ENCODE results near the gene ARSK. TPM values are rescaled to one million over a fixed set of nuclear protein-coding genes. Genes with fewer than 3 reads are reported as not detected.

The ARSK gene
- total and polyA plus RNA-seq, 2 of the 13 experiments (the other 11 are each of a cell fraction or from before 2014, with no cell fraction given) = 7.9 TPM

DNA sequence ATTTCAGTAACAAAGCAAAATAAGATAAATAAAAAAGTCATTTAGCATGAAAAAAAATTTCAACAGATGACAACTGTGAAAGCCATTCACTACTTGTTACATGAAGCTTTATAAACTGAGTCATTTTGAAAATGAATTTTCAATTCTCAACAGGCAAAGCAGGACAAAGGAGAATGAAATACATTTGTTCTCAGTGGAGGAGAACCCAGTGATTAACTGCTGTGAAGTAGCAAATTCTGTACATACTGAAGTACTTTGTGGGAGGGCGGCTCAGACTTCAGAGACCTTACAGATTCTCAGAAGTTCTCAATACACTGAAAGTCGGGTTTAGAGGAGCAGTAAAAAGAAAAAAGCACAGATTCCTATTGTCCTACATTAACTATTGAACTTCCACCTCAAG is 21.8 kb upstream of the ARSK start:
- Histone ChIP-seq H3K4me3 (replicated peaks in 1 of 3; ENCODE audit: insufficient read depth in 1 of 3, low read depth in 2 of 3, low read length in 3 of 3) (no peak overlapping the region), H3K36me3 (replicated peaks in 1 of 2; ENCODE audit: control insufficient read depth in 1 of 2, insufficient read depth in 2 of 2, low read length in 2 of 2) (peaks cover 10 to 39% of the 10 kb centered on the region in 2 experiments), H2AFZ (ENCODE audit: low read length) (no peak overlapping the region), H4K20me1 (ENCODE audit: insufficient read depth, low read length) (no peaks in the 10 kb centered on the region), H3K9me3 (ENCODE audit: low read length) (no peaks in the 10 kb centered on the region), H3K27ac (ENCODE audit: extremely low read length, insufficient read depth, low read length) (no peak overlapping the region), H3K79me2 (ENCODE audit: insufficient read depth, low read length) (no peaks in the 10 kb centered on the region), H3K9ac (ENCODE audit: insufficient read depth, low read depth, low read length) (no peak overlapping the region), H3K4me1 (ENCODE audit: insufficient read depth, low read length) (no peaks in the 10 kb centered on the region), H3K4me2 (ENCODE audit: low read depth, low read length) (no peak overlapping the region), H3K27me3 (ENCODE audit: control insufficient read depth in 1 of 2, insufficient read depth in 2 of 2, low read length in 2 of 2) (no peaks in the 10 kb centered on the region)
- ATAC-seq (no peak), DNase-seq (ENCODE audit: low spot score) (no peak), FAIRE-seq (no peak)
- intact Hi-C loops (cut with micrococcal nuclease; ENCODE audit: unreplicated experiment) = no loop called here
- CTCF ChIA-PET (ENCODE audit: low intra/inter-chr PET ratio, low total read pairs) = no interaction called here
- POLR2A ChIA-PET = interaction anchor here (1.0 kb wide), 1 partner anchor 22 kb away, joined by 3 read pairs; the partner anchor contains the start of genes ARSK and SKIC3
- in situ Hi-C loops (cut with HindIII; ENCODE audit: extremely low pct_ligation_motif_present, low pct_unique_long_range_greater_than_20kb) = no loop called here
- BruUV-seq (replicated peaks) = no TSS peak
- WGBS (ENCODE audit: low lambda C conversion rate) = 94% methylated on average over 2 of the region's 2 CpGs
- TF ChIP-seq ZBTB7B (CRISPR knock-in tag; IDR thresholded peaks at IDR 0.05) (no peak), FOSL2 (CRISPR knock-in tag; IDR thresholded peaks at IDR 0.05) (no peak), SETDB1 (CRISPR knock-in tag; IDR thresholded peaks at IDR 0.05; ENCODE audit: borderline replicate concordance) (no peak), AKAP8 (CRISPR knock-in tag; IDR thresholded peaks at IDR 0.05) (no peak), ZNF333 (CRISPR knock-in tag; IDR thresholded peaks at IDR 0.05; ENCODE audit: borderline replicate concordance) (no peak), ATAD3A (CRISPR knock-in tag; IDR thresholded peaks at IDR 0.05) (no peak), ZNF75D (CRISPR knock-in tag; IDR thresholded peaks at IDR 0.05; ENCODE audit: borderline replicate concordance) (no peak), SUZ12 (IDR thresholded peaks at IDR 0.05; ENCODE audit: low read depth, low read length) (no peak)
- TF ChIP-seq, protein P1, sequence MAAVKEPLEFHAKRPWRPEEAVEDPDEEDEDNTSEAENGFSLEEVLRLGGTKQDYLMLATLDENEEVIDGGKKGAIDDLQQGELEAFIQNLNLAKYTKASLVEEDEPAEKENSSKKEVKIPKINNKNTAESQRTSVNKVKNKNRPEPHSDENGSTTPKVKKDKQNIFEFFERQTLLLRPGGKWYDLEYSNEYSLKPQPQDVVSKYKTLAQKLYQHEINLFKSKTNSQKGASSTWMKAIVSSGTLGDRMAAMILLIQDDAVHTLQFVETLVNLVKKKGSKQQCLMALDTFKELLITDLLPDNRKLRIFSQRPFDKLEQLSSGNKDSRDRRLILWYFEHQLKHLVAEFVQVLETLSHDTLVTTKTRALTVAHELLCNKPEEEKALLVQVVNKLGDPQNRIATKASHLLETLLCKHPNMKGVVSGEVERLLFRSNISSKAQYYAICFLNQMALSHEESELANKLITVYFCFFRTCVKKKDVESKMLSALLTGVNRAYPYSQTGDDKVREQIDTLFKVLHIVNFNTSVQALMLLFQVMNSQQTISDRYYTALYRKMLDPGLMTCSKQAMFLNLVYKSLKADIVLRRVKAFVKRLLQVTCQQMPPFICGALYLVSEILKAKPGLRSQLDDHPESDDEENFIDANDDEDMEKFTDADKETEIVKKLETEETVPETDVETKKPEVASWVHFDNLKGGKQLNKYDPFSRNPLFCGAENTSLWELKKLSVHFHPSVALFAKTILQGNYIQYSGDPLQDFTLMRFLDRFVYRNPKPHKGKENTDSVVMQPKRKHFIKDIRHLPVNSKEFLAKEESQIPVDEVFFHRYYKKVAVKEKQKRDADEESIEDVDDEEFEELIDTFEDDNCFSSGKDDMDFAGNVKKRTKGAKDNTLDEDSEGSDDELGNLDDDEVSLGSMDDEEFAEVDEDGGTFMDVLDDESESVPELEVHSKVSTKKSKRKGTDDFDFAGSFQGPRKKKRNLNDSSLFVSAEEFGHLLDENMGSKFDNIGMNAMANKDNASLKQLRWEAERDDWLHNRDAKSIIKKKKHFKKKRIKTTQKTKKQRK (IDR thresholded peaks at IDR 0.05; ENCODE audit: low read length) = no peak
- TF ChIP-seq, protein P2, sequence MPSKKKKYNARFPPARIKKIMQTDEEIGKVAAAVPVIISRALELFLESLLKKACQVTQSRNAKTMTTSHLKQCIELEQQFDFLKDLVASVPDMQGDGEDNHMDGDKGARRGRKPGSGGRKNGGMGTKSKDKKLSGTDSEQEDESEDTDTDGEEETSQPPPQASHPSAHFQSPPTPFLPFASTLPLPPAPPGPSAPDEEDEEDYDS (CRISPR knock-in tag; IDR thresholded peaks at IDR 0.05) = no peak
- TF ChIP-seq, protein P3, sequence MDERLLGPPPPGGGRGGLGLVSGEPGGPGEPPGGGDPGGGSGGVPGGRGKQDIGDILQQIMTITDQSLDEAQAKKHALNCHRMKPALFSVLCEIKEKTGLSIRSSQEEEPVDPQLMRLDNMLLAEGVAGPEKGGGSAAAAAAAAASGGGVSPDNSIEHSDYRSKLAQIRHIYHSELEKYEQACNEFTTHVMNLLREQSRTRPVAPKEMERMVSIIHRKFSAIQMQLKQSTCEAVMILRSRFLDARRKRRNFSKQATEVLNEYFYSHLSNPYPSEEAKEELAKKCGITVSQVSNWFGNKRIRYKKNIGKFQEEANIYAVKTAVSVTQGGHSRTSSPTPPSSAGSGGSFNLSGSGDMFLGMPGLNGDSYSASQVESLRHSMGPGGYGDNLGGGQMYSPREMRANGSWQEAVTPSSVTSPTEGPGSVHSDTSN (CRISPR knock-in tag; IDR thresholded peaks at IDR 0.05) = no peak
- TF ChIP-seq, protein P4, sequence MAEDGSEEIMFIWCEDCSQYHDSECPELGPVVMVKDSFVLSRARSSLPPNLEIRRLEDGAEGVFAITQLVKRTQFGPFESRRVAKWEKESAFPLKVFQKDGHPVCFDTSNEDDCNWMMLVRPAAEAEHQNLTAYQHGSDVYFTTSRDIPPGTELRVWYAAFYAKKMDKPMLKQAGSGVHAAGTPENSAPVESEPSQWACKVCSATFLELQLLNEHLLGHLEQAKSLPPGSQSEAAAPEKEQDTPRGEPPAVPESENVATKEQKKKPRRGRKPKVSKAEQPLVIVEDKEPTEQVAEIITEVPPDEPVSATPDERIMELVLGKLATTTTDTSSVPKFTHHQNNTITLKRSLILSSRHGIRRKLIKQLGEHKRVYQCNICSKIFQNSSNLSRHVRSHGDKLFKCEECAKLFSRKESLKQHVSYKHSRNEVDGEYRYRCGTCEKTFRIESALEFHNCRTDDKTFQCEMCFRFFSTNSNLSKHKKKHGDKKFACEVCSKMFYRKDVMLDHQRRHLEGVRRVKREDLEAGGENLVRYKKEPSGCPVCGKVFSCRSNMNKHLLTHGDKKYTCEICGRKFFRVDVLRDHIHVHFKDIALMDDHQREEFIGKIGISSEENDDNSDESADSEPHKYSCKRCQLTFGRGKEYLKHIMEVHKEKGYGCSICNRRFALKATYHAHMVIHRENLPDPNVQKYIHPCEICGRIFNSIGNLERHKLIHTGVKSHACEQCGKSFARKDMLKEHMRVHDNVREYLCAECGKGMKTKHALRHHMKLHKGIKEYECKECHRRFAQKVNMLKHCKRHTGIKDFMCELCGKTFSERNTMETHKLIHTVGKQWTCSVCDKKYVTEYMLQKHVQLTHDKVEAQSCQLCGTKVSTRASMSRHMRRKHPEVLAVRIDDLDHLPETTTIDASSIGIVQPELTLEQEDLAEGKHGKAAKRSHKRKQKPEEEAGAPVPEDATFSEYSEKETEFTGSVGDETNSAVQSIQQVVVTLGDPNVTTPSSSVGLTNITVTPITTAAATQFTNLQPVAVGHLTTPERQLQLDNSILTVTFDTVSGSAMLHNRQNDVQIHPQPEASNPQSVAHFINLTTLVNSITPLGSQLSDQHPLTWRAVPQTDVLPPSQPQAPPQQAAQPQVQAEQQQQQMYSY (CRISPR knock-in tag; IDR thresholded peaks at IDR 0.05) = no peak
- TF ChIP-seq, protein P5, sequence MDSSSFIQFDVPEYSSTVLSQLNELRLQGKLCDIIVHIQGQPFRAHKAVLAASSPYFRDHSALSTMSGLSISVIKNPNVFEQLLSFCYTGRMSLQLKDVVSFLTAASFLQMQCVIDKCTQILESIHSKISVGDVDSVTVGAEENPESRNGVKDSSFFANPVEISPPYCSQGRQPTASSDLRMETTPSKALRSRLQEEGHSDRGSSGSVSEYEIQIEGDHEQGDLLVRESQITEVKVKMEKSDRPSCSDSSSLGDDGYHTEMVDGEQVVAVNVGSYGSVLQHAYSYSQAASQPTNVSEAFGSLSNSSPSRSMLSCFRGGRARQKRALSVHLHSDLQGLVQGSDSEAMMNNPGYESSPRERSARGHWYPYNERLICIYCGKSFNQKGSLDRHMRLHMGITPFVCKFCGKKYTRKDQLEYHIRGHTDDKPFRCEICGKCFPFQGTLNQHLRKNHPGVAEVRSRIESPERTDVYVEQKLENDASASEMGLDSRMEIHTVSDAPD (CRISPR knock-in tag; IDR thresholded peaks at IDR 0.05) = no peak
- TF ChIP-seq, protein P6, sequence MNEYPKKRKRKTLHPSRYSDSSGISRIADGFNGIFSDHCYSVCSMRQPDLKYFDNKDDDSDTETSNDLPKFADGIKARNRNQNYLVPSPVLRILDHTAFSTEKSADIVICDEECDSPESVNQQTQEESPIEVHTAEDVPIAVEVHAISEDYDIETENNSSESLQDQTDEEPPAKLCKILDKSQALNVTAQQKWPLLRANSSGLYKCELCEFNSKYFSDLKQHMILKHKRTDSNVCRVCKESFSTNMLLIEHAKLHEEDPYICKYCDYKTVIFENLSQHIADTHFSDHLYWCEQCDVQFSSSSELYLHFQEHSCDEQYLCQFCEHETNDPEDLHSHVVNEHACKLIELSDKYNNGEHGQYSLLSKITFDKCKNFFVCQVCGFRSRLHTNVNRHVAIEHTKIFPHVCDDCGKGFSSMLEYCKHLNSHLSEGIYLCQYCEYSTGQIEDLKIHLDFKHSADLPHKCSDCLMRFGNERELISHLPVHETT (CRISPR knock-in tag; conservative IDR thresholded peaks at IDR 0.05) = no peak

All from HepG2 (cell line).